Gastrocnemius medialis (tissue), 4 donors: Measurements from ENCODE around the gene CCNC. TPM values are rescaled to one million over a fixed set of nuclear protein-coding genes. Genes with fewer than 3 reads are reported as not detected.

Experiments
- ATAC-seq, 2 donors: fragments of 150-250 bp; one replicate each; pipeline ENCODE4 v1.9.1; 2016
- DNase-seq, 2 donors: peaks; one replicate each; pipeline ENCODE4 v3.0.0-alpha.2; 2019
- H3K27ac ChIP-seq, 4 donors: fragments of 200-600 bp; sonication (generic); 1 replicate in 1 of 4; 2 replicates in 3 of 4; pipeline ENCODE4 v1.5.1; 2016 to 2018; ENCODE audit warnings: mild to moderate bottlenecking in 2 of 4, moderate library complexity in 1 of 4
- H3K27me3 ChIP-seq, 3 donors: fragments of 200-600 bp; sonication (generic) in 2 of 3; 1 replicate in 1 of 3; 2 replicates in 2 of 3; pipeline versions ENCODE4 v1.5.1 to v1.6.0; 2016 to 2019; ENCODE audit warnings: mild to moderate bottlenecking in 1 of 3, moderate library complexity in 1 of 3
- H3K36me3 ChIP-seq, 2 donors: fragments of 200-600 bp; sonication (generic) in 1 of 2; one replicate each; pipeline ENCODE4 v1.5.1; 2017 to 2018
- H3K4me1 ChIP-seq, 2 donors: fragments of 200-600 bp; sonication (generic) in 1 of 2; one replicate each; pipeline ENCODE4 v1.5.1; 2016 to 2017; ENCODE audit warnings: mild to moderate bottlenecking in 2 of 2
- H3K4me3 ChIP-seq, 4 donors: fragments of 200-600 bp; sonication (generic) in 3 of 4; 1 replicate in 1 of 4; 2 replicates in 3 of 4; pipeline ENCODE4 v1.5.1; 2016 to 2019; ENCODE audit warnings: mild to moderate bottlenecking in 2 of 4
- H3K9me3 ChIP-seq, 3 donors: fragments of 200-600 bp; sonication (generic) in 2 of 3; 1 replicate in 1 of 3; 2 replicates in 2 of 3; pipeline ENCODE4 v1.5.1; 2016 to 2019
- CTCF ChIP-seq, 5 experiments: fragments of 450-650 bp in 3 of 5; fragments of 200-600 bp in 2 of 5; sonication (generic) in 2 of 5; IDR thresholded peaks in 4 of 5; conservative IDR thresholded peaks in 1 of 5; 1 replicate in 4 of 5; 2 replicates in 1 of 5; pipeline ENCODE4 v1.5.1; 2016 to 2019; ENCODE audit warnings: antibody characterized with exemption in 5 of 5, mild to moderate bottlenecking in 3 of 5, moderate library complexity in 3 of 5
- POLR2A ChIP-seq, 2 donors: fragments of 450-650 bp; IDR thresholded peaks; one replicate each; pipeline ENCODE4 v1.6.1; 2017; ENCODE audit warnings: antibody characterized with exemption in 2 of 2, mild to moderate bottlenecking in 2 of 2, moderate library complexity in 2 of 2
- in situ Hi-C, 4 donors: fragments of 200-750 bp; cut with MboI; loops; one replicate each; pipeline versions ENCODE4 v1.15.0 to v1.8.0; 2017; ENCODE audit warnings: low sequenced_read_pairs in 4 of 4
- intact Hi-C: fragments of 100-400 bp; cut with DNase I; formaldehyde crosslinking; loops from one replicate; pipeline ENCODE4 v1.15.1; 2023; ENCODE audit warnings: low total_unique reads
- total RNA-seq, 4 donors: library from RNA; depleted of rRNA; stranded (reverse); fragments of >200 nt; gene quantifications; one replicate each; pipeline versions ENCODE4 v1.1.0 to v1.2.3, GENCODE V29; 2016

Gene CCNC
- 10 to 100 TPM; 18.1 to 45.4 (median 25.8) TPM for total RNA-seq

- peak; percentile 98 to 99 for ATAC-seq
- Histone ChIP-seq H3K27ac (peak within 1 kb of the TSS; percentile 83 to 91 (median 89)), H3K4me1 (peaks cover 19 to 31% of the 10 kb centered on the region in 2 donors), H3K4me3 (peak within 1 kb of the TSS; percentile 84 to 99 (median 93)), H3K36me3 (no peaks in the 10 kb centered on the region), H3K9me3 (no peaks in the 10 kb centered on the region), H3K27me3 (no peaks in the 10 kb centered on the region)
- DNase-seq: peak; percentile 87 to 95
- intact Hi-C loops (loop anchor here (1.0 to 5.0 kb wide), 3 partner anchors 47 to 179 kb away; no protein-coding TSS in a partner anchor), in situ Hi-C loops (loop anchor here in 2 of 4 donors (10.0 kb wide), 1 partner anchor 54 kb away; the partner anchor contains the start of gene USP45 (in 2 of the 2))
- TF ChIP-seq CTCF (IDR thresholded peaks at IDR 0.05 in 4 of 5, conservative IDR thresholded peaks at IDR 0.05 in 1 of 5) (peak in 1 of 5 experiments; percentile 11), POLR2A (IDR thresholded peaks at IDR 0.05) (peak; percentile 74)
Observed at GRCh38 chr6:99568103-99568933, at the start of gene CCNC. CCNC (minus strand) TSS chr6:99568660; CDS start chr6:99568527, 133 bp downstream.

- in situ Hi-C loops (no loop called here), intact Hi-C loops (no loop called here)
- no peak overlapping the region for H3K27ac ChIP-seq
- H3K27me3 ChIP-seq: peaks cover 84 to 93% (median 89%) of the 10 kb centered on the region in 3 donors
- H3K4me3 ChIP-seq: no peak overlapping the region
- H3K4me1 ChIP-seq: peaks cover 5 to 15% of the 10 kb centered on the region in 2 donors
- no peaks in the 10 kb centered on the region for H3K9me3 ChIP-seq
- no peak for ATAC-seq
- H3K36me3 ChIP-seq: no peaks in the 10 kb centered on the region
- TF ChIP-seq CTCF (IDR thresholded peaks at IDR 0.05 in 4 of 5, conservative IDR thresholded peaks at IDR 0.05 in 1 of 5) (no peak), POLR2A (IDR thresholded peaks at IDR 0.05) (no peak)
- DNase-seq: no peak
Observed at GRCh38 chr6:99617131-99617530, 48.7 kb upstream of the CCNC start.

- H3K4me3 ChIP-seq: peak overlapping the region; percentile 41 to 59 (median 48)
- in situ Hi-C loops: no loop called here
- no peaks in the 10 kb centered on the region for H3K9me3 ChIP-seq
- H3K36me3 ChIP-seq: no peaks in the 10 kb centered on the region
- intact Hi-C loops: no loop called here
- peaks cover 5 to 15% of the 10 kb centered on the region in 2 donors for H3K4me1 ChIP-seq
- H3K27ac ChIP-seq: no peak overlapping the region
- no peak for DNase-seq
- TF ChIP-seq POLR2A (IDR thresholded peaks at IDR 0.05) (no peak), CTCF (IDR thresholded peaks at IDR 0.05 in 4 of 5, conservative IDR thresholded peaks at IDR 0.05 in 1 of 5) (no peak)
- ATAC-seq: no peak
- H3K27me3 ChIP-seq: peaks cover 97 to 99% (median 98%) of the 10 kb centered on the region in 3 donors
Observed at GRCh38 chr6:99614430-99615186, 46.1 kb upstream of the CCNC start.

GRCh38 chr6:99613705-99614429, 45.4 kb upstream of the CCNC start:
- peaks cover 5 to 10% of the 10 kb centered on the region in 2 donors for H3K4me1 ChIP-seq
- in situ Hi-C loops (no loop called here), intact Hi-C loops (no loop called here)
- H3K27me3 ChIP-seq: peaks cover 97 to 99% (median 98%) of the 10 kb centered on the region in 3 donors
- TF ChIP-seq POLR2A (IDR thresholded peaks at IDR 0.05) (no peak), CTCF (IDR thresholded peaks at IDR 0.05 in 4 of 5, conservative IDR thresholded peaks at IDR 0.05 in 1 of 5) (no peak)
- DNase-seq (no peak), ATAC-seq (peak in 1 of 2 donors; percentile 39)
- no peak overlapping the region for H3K27ac ChIP-seq
- H3K4me3 ChIP-seq: peak overlapping the region; percentile 41 to 59 (median 48)
- H3K9me3 ChIP-seq: no peaks in the 10 kb centered on the region
- no peaks in the 10 kb centered on the region for H3K36me3 ChIP-seq
